HG03354 (cell line): Measurements from ENCODE around the gene RFLNA.
"Not testable (repeated sequence)": the region's sequence is repeated elsewhere in the genome, so short reads cannot be mapped to it uniquely, and the experiment has no call there.

Experiments
- ATAC-seq: cut with Tn5 transposase; IDR thresholded peaks from one replicate; pipeline ENCODE4 v1.9.1; 2021; ENCODE audit warnings: mild to moderate bottlenecking; ENCODE audit not compliant: unreplicated experiment, poor library complexity, severe bottlenecking

RFLNA gene

GRCh38 chr12:124315372-124316044 is 20.6 kb downstream of the RFLNA start:
- no peak for ATAC-seq

GRCh38 chr12:124316257-124316900 is 21.5 kb downstream of the RFLNA start:
- no peak for ATAC-seq

- no peak for ATAC-seq
Measured at GRCh38 chr12:124317400-124317799, 22.5 kb downstream of the RFLNA start.

- ATAC-seq: no peak
Measured at GRCh38 chr12:124318278-124319020, 23.6 kb downstream of the RFLNA start.

GRCh38 chr12:124319368-124320050 is 24.6 kb downstream of the RFLNA start:
- no peak for ATAC-seq

GRCh38 chr12:124321040-124321481 is 26.2 kb downstream of the RFLNA start:
- ATAC-seq: peak; percentile 78

GRCh38 chr12:124321556-124322270 is 26.8 kb downstream of the RFLNA start:
- ATAC-seq: peak; percentile 28

- ATAC-seq: no peak
Measured at GRCh38 chr12:124322271-124322998, 27.5 kb downstream of the RFLNA start.

- not testable (repeated sequence) for ATAC-seq
Measured at GRCh38 chr12:124322999-124323328, 28.1 kb downstream of the RFLNA start.

GRCh38 chr12:124323771-124324530 is 29.1 kb downstream of the RFLNA start:
- ATAC-seq: no peak

GRCh38 chr12:124324803-124325705 is 30.2 kb downstream of the RFLNA start:
- ATAC-seq: no peak

- ATAC-seq: no peak
Measured at GRCh38 chr12:124326104-124326503, 31.2 kb downstream of the RFLNA start.

- ATAC-seq: no peak
Measured at GRCh38 chr12:124326871-124327270, 32.0 kb downstream of the RFLNA start.

GRCh38 chr12:124327362-124328043 is 32.6 kb downstream of the RFLNA start:
- ATAC-seq: no peak

GRCh38 chr12:124328116-124328515 is 33.2 kb downstream of the RFLNA start:
- no peak for ATAC-seq

- no peak for ATAC-seq
Measured at GRCh38 chr12:124328636-124329035, 33.7 kb downstream of the RFLNA start.
